Measurements from ENCODE around the gene TSPOAP1. TPM values are rescaled to one million over a fixed set of nuclear protein-coding genes. Genes with fewer than 3 reads are reported as not detected.

The TSPOAP1 gene
- total and polyA plus RNA-seq, 2 of the 13 experiments (the other 11 are each of a cell fraction or from before 2014, with no cell fraction given) = not detected

DNA sequence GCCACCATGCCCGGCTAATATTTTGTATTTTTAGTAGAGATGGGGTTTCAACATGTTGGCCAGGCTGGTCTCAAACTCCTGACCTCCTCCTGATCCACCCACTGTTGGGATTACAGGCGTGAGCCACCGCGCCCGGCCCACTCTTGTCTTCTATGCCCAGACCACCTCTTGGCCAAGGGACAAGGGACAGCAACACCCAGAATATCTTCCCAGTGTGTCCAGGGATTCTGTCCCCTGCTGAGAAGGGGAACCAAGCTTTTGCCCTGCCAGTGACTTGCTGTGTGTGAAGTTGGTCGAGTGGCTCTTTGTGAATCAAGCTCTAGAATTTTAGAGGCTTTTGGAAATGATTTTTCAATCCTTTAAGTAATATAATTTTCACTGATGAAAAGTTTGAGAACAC, 46.2 kb downstream of the TSPOAP1 start:
- intact Hi-C loops (cut with micrococcal nuclease; ENCODE audit: unreplicated experiment) (no loop called here), in situ Hi-C loops (cut with HindIII; ENCODE audit: extremely low pct_ligation_motif_present, low pct_unique_long_range_greater_than_20kb) (no loop called here)
- Histone ChIP-seq H3K4me2 (ENCODE audit: low read depth, low read length) (no peak overlapping the region), H4K20me1 (ENCODE audit: insufficient read depth, low read length) (no peaks in the 10 kb centered on the region), H3K79me2 (ENCODE audit: insufficient read depth, low read length) (no peaks in the 10 kb centered on the region), H3K36me3 (replicated peaks in 1 of 2; ENCODE audit: control insufficient read depth in 1 of 2, insufficient read depth in 2 of 2, low read length in 2 of 2) (no peaks in the 10 kb centered on the region), H3K27me3 (ENCODE audit: control insufficient read depth in 1 of 2, insufficient read depth in 2 of 2, low read length in 2 of 2) (peaks cover 16 to 61% of the 10 kb centered on the region in 2 experiments; a peak in 4 of 5 replicates), H2AFZ (ENCODE audit: low read length) (no peak overlapping the region), H3K4me3 (replicated peaks in 1 of 3; ENCODE audit: insufficient read depth in 1 of 3, low read depth in 2 of 3, low read length in 3 of 3) (no peak overlapping the region), H3K9me3 (ENCODE audit: low read length) (no peaks in the 10 kb centered on the region), H3K4me1 (ENCODE audit: insufficient read depth, low read length) (peaks cover 10% of the 10 kb centered on the region), H3K27ac (ENCODE audit: extremely low read length, insufficient read depth, low read length) (no peak overlapping the region), H3K9ac (ENCODE audit: insufficient read depth, low read depth, low read length) (no peak overlapping the region)
- BruUV-seq (replicated peaks) = no TSS peak
- DNase-seq (ENCODE audit: low spot score) = no peak
- no peak for ATAC-seq
- no peak for FAIRE-seq
- TF ChIP-seq FIP1L1 (IDR thresholded peaks at IDR 0.05; ENCODE audit: borderline replicate concordance, insufficient read depth, low read depth, low read length) (no peak), ZNF766 (CRISPR knock-in tag; IDR thresholded peaks at IDR 0.05; ENCODE audit: borderline replicate concordance) (no peak), ZNF768 (CRISPR knock-in tag; IDR thresholded peaks at IDR 0.05) (no peak), ZNF558 (CRISPR knock-in tag; IDR thresholded peaks at IDR 0.05; ENCODE audit: borderline replicate concordance) (no peak), ATAD3A (CRISPR knock-in tag; IDR thresholded peaks at IDR 0.05) (no peak), ERF (CRISPR knock-in tag; IDR thresholded peaks at IDR 0.05) (no peak), JARID2 (CRISPR knock-in tag; IDR thresholded peaks at IDR 0.05; ENCODE audit: insufficient replicate concordance) (no peak), ZNF33B (CRISPR knock-in tag; IDR thresholded peaks at IDR 0.05) (no peak), ZNF430 (CRISPR knock-in tag; IDR thresholded peaks at IDR 0.05) (no peak), ZNF460 (CRISPR knock-in tag; IDR thresholded peaks at IDR 0.05; ENCODE audit: borderline replicate concordance) (no peak), ZBTB7A (CRISPR knock-in tag; IDR thresholded peaks at IDR 0.05) (no peak), HHEX (CRISPR knock-in tag; IDR thresholded peaks at IDR 0.05) (no peak), NCOA1 (CRISPR knock-in tag; IDR thresholded peaks at IDR 0.05) (no peak), REXO4 (CRISPR knock-in tag; IDR thresholded peaks at IDR 0.05; ENCODE audit: borderline replicate concordance) (no peak), HDAC2 (CRISPR knock-in tag; IDR thresholded peaks at IDR 0.05) (no peak)
- TF ChIP-seq, protein P1, sequence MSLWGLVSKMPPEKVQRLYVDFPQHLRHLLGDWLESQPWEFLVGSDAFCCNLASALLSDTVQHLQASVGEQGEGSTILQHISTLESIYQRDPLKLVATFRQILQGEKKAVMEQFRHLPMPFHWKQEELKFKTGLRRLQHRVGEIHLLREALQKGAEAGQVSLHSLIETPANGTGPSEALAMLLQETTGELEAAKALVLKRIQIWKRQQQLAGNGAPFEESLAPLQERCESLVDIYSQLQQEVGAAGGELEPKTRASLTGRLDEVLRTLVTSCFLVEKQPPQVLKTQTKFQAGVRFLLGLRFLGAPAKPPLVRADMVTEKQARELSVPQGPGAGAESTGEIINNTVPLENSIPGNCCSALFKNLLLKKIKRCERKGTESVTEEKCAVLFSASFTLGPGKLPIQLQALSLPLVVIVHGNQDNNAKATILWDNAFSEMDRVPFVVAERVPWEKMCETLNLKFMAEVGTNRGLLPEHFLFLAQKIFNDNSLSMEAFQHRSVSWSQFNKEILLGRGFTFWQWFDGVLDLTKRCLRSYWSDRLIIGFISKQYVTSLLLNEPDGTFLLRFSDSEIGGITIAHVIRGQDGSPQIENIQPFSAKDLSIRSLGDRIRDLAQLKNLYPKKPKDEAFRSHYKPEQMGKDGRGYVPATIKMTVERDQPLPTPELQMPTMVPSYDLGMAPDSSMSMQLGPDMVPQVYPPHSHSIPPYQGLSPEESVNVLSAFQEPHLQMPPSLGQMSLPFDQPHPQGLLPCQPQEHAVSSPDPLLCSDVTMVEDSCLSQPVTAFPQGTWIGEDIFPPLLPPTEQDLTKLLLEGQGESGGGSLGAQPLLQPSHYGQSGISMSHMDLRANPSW (CRISPR knock-in tag; IDR thresholded peaks at IDR 0.05; ENCODE audit: borderline replicate concordance) = no peak
- TF ChIP-seq, protein P2, sequence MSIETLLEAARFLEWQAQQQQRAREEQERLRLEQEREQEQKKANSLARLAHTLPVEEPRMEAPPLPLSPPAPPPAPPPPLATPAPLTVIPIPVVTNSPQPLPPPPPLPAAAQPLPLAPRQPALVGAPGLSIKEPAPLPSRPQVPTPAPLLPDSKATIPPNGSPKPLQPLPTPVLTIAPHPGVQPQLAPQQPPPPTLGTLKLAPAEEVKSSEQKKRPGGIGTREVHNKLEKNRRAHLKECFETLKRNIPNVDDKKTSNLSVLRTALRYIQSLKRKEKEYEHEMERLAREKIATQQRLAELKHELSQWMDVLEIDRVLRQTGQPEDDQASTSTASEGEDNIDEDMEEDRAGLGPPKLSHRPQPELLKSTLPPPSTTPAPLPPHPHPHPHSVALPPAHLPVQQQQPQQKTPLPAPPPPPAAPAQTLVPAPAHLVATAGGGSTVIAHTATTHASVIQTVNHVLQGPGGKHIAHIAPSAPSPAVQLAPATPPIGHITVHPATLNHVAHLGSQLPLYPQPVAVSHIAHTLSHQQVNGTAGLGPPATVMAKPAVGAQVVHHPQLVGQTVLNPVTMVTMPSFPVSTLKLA (IDR thresholded peaks at IDR 0.05) = no peak
- TF ChIP-seq, protein P3, sequence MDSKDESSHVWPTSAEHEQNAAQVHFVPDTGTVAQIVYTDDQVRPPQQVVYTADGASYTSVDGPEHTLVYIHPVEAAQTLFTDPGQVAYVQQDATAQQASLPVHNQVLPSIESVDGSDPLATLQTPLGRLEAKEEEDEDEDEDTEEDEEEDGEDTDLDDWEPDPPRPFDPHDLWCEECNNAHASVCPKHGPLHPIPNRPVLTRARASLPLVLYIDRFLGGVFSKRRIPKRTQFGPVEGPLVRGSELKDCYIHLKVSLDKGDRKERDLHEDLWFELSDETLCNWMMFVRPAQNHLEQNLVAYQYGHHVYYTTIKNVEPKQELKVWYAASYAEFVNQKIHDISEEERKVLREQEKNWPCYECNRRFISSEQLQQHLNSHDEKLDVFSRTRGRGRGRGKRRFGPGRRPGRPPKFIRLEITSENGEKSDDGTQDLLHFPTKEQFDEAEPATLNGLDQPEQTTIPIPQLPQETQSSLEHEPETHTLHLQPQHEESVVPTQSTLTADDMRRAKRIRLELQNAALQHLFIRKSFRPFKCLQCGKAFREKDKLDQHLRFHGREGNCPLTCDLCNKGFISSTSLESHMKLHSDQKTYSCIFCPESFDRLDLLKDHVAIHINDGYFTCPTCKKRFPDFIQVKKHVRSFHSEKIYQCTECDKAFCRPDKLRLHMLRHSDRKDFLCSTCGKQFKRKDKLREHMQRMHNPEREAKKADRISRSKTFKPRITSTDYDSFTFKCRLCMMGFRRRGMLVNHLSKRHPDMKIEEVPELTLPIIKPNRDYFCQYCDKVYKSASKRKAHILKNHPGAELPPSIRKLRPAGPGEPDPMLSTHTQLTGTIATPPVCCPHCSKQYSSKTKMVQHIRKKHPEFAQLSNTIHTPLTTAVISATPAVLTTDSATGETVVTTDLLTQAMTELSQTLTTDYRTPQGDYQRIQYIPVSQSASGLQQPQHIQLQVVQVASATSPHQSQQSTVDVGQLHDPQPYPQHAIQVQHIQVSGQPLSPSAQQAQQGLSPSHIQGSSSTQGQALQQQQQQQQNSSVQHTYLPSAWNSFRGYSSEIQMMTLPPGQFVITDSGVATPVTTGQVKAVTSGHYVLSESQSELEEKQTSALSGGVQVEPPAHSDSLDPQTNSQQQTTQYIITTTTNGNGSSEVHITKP (CRISPR knock-in tag; IDR thresholded peaks at IDR 0.05; ENCODE audit: low read depth) = no peak
- ChIA-PET POLR2A (no interaction called here), CTCF (ENCODE audit: low intra/inter-chr PET ratio, low total read pairs) (no interaction called here)
- WGBS (ENCODE audit: low lambda C conversion rate) = 5% methylated on average over 6 of the region's 6 CpGs

All from HepG2 (cell line).